HepG2 (cell line): ENCODE measurements around the gene CLRN2. TPM values are rescaled to one million over a fixed set of nuclear protein-coding genes. Genes with fewer than 3 reads are reported as not detected.
"Not testable (repeated sequence)": the region's sequence is repeated elsewhere in the genome, so short reads cannot be mapped to it uniquely, and the experiment has no call there.

Source experiments
- ATAC-seq: fragments of 200-7000 bp; cut with Tn5 transposase; 3 replicates; pipeline ENCODE4 v1.9.1; 2020; ENCODE audit warnings: mild to moderate bottlenecking, moderate library complexity
- BruUV-seq: library from RNA; stranded (reverse); fragments of 400-500 nt; replicated peaks from 2 replicates; lab custom pipeline; 2021; lab: Mats Ljungman, UMichigan
- CTCF ChIA-PET: fragments of 300-600 bp; formaldehyde crosslinking; extraction: SDS; loops from one replicate; lab custom pipeline; 2021; ENCODE audit warnings: low total read pairs, inconsistent platforms, low intra/inter-chr PET ratio; lab: Yijun Ruan, JAX
- POLR2A ChIA-PET: fragments of 350-600 bp; sonication (Branson Sonifier 250); formaldehyde crosslinking; loops from one replicate; lab custom pipeline; 2020; ENCODE audit warnings: antibody characterized with exemption, inconsistent platforms; lab: Yijun Ruan, JAX
- DNase-seq: peaks from one replicate; pipeline ENCODE4 v3.0.0-alpha.2; 2015; ENCODE audit warnings: low spot score
- FAIRE-seq: peaks from 3 replicates; lab custom pipeline; 2011; peaks lifted over from hg19 to GRCh38; lab: Jason Lieb, UNC
- H2AFZ ChIP-seq: one replicate; pipeline ENCODE4 v1.6.1; 2011; ENCODE audit warnings: low read length, inconsistent platforms
- H3K27ac ChIP-seq: fragments of 300-600 bp; 3 replicates; pipeline ENCODE4 v1.8.0; 2011; ENCODE audit warnings: mixed run types, mild to moderate bottlenecking, mixed read lengths, low read length, inconsistent platforms; ENCODE audit not compliant: insufficient read depth; ENCODE audit errors: extremely low read length
- H3K27me3 ChIP-seq, 2 experiments: fragments of 200-600 bp in 1 of 2; 2 replicates in 1 of 2; 3 replicates in 1 of 2; pipeline versions ENCODE4 v1.6.0 to v1.8.0; 2011; ENCODE audit warnings: low read length in 2 of 2, mild to moderate bottlenecking in 2 of 2, moderate library complexity in 2 of 2, inconsistent platforms in 1 of 2; ENCODE audit not compliant: insufficient read depth in 2 of 2, control insufficient read depth in 1 of 2
- H3K36me3 ChIP-seq, 2 experiments: fragments of 200-600 bp in 1 of 2; replicated peaks in 1 of 2; 2 replicates in 1 of 2; 3 replicates in 1 of 2; pipeline versions ENCODE4 v1.5.1 to v1.8.0; 2011; ENCODE audit warnings: low read length in 2 of 2, inconsistent platforms in 1 of 2; ENCODE audit not compliant: insufficient read depth in 2 of 2, control insufficient read depth in 1 of 2
- H3K4me1 ChIP-seq: 2 replicates; pipeline ENCODE4 v1.5.1; 2012; ENCODE audit warnings: low read length, inconsistent platforms; ENCODE audit not compliant: insufficient read depth
- H3K4me2 ChIP-seq: 2 replicates; pipeline ENCODE4 v1.6.0; 2011; ENCODE audit warnings: low read depth, low read length, inconsistent platforms
- H3K4me3 ChIP-seq, 3 experiments: fragments of 200-600 bp in 1 of 3; sonication (generic), shearing (Covaris generic) in 1 of 3; replicated peaks in 1 of 3; 2 replicates each; pipeline ENCODE4 v1.5.1; 2011 to 2016; ENCODE audit warnings: low read length in 3 of 3, inconsistent platforms in 2 of 3, low read depth in 2 of 3, mild to moderate bottlenecking in 2 of 3, control low read depth in 1 of 3, mixed read lengths in 1 of 3; ENCODE audit not compliant: insufficient read depth in 1 of 3
- H3K79me2 ChIP-seq: one replicate; pipeline ENCODE4 v1.6.1; 2011; ENCODE audit warnings: low read length, inconsistent platforms; ENCODE audit not compliant: insufficient read depth
- H3K9ac ChIP-seq: 2 replicates; pipeline ENCODE4 v1.6.0; 2011; ENCODE audit warnings: mild to moderate bottlenecking, low read depth, low read length, inconsistent platforms; ENCODE audit not compliant: insufficient read depth
- H3K9me3 ChIP-seq: 2 replicates; pipeline ENCODE4 v1.5.1; 2012; ENCODE audit warnings: mild to moderate bottlenecking, low read length
- H4K20me1 ChIP-seq: 2 replicates; pipeline ENCODE4 v1.6.0; 2011; ENCODE audit warnings: inconsistent platforms, mild to moderate bottlenecking, low read length, moderate library complexity; ENCODE audit not compliant: insufficient read depth
- NAIF1 ChIP-seq: sonication (generic); formaldehyde crosslinking; IDR thresholded peaks from 2 replicates; pipeline ENCODE4 v1.5.0; 2020; ENCODE audit warnings: mild to moderate bottlenecking, missing genetic modification reagents, borderline replicate concordance
- NFYB ChIP-seq: sonication (generic); formaldehyde crosslinking; IDR thresholded peaks from 2 replicates; pipeline ENCODE4 v1.4.0; 2020; ENCODE audit warnings: missing genetic modification reagents
- NFYC ChIP-seq: IDR thresholded peaks from 2 replicates; pipeline ENCODE4 v1.6.1; 2016; ENCODE audit warnings: missing genetic modification reagents, missing compliant biosample characterization
- STAG1 ChIP-seq: sonication (generic); formaldehyde crosslinking; IDR thresholded peaks from 2 replicates; pipeline ENCODE4 v1.4.0; 2020; ENCODE audit warnings: missing genetic modification reagents
- ZMYM4 ChIP-seq: sonication (generic); formaldehyde crosslinking; IDR thresholded peaks from 2 replicates; pipeline ENCODE4 v1.8.1; 2023; ENCODE audit warnings: mild to moderate bottlenecking, missing genetic modification reagents
- ZNF746 ChIP-seq: sonication (generic); formaldehyde crosslinking; IDR thresholded peaks from 2 replicates; pipeline ENCODE4 v1.8.0; 2022; ENCODE audit warnings: mild to moderate bottlenecking, missing genetic modification reagents
- WGBS: methylation state at CpG from one replicate; pipeline ENCODE4 v1.1.6; 2017; ENCODE audit warnings: low lambda C conversion rate; 5-methylcytosine and 5-hydroxymethylcytosine counted together
- in situ Hi-C: cut with HindIII; loops from 2 replicates; pipeline ENCODE4 v1.10.0; 2017; ENCODE audit warnings: low pct_unique_long_range_greater_than_20kb; ENCODE audit not compliant: extremely low pct_ligation_motif_present
- intact Hi-C: fragments of 100-400 bp; cut with micrococcal nuclease; formaldehyde crosslinking; loops from one replicate; pipeline ENCODE4 v1.10.0; 2022; ENCODE audit not compliant: unreplicated experiment
- polyA plus RNA-seq, 8 experiments: library from polyadenylated mRNA; depleted of rRNA in 3 of 8; stranded (reverse) in 7 of 8; unstranded in 1 of 8; fragments of >200 nt; fragmentation: Illumina TruSeq in 4 of 8; extraction: Trizol in 4 of 8; gene quantifications; 2 replicates each; pipeline versions ENCODE4 v1.2.1 to v1.2.3, GENCODE V29; 2011 to 2016; ENCODE audit warnings: low read depth in 4 of 8, missing spikeins in 1 of 8, mixed read lengths in 1 of 8; ENCODE audit not compliant: insufficient read depth in 1 of 8
- total RNA-seq, 5 experiments: library from RNA; depleted of rRNA; stranded (reverse); fragments of >200 nt; fragmentation: Illumina TruSeq; extraction: Trizol; gene quantifications; 2 replicates each; pipeline ENCODE4 v1.2.3, GENCODE V29; 2016; ENCODE audit warnings: low read depth in 1 of 5
- TF ChIP-seq, protein P1 (sequence below): IDR thresholded peaks from 2 replicates; pipeline ENCODE4 v1.4.0; 2020; ENCODE audit warnings: mild to moderate bottlenecking, missing genetic modification reagents
- TF ChIP-seq, protein P2 (sequence below): sonication (generic); formaldehyde crosslinking; IDR thresholded peaks from 2 replicates; pipeline ENCODE4 v1.4.0; 2020; ENCODE audit warnings: missing genetic modification reagents, mild to moderate bottlenecking, borderline replicate concordance
- TF ChIP-seq, protein P3 (sequence below): sonication (generic); formaldehyde crosslinking; IDR thresholded peaks from 2 replicates; pipeline ENCODE4 v1.5.0; 2020; ENCODE audit warnings: mild to moderate bottlenecking, missing genetic modification reagents, moderate library complexity

The CLRN2 gene
- total and polyA plus RNA-seq, 2 of the 13 experiments (the other 11 are each of a cell fraction or from before 2014, with no cell fraction given): not detected

DNA sequence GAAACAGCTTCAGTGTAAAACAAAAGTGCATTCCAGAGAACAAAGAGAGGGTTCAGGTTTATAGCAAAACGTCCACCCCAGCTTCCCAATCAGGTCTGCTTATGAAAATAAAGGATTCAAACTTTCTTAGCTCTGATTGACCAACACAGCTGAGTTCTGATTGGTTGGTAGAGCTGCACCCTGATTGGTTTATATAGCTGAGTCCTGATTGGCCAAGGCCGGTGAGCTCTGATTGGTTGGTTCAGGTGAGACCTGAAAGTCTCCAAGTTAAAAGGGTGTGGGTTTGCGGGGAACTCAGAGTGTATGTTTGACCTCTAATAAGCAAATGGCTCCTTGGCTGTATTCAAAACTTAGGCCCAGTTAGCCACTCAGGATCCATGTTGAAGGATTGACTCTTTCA lies 20.9 kb downstream of the CLRN2 start:
- no peaks in the 10 kb centered on the region for H3K36me3 ChIP-seq
- FAIRE-seq (no peak), DNase-seq (peak; percentile 36), ATAC-seq (peak; percentile 58)
- no peak overlapping the region for H3K27ac ChIP-seq
- intact Hi-C loops: loop anchor here (2.0 kb wide), 1 partner anchor 23 kb away; the partner anchor contains the start of gene QDPR
- H3K4me3 ChIP-seq: no peak overlapping the region
- no peaks in the 10 kb centered on the region for H3K27me3 ChIP-seq
- in situ Hi-C loops: no loop called here
- H2AFZ ChIP-seq: peak overlapping the region; percentile 13
- ChIA-PET CTCF (no interaction called here), POLR2A (interaction anchor here (0.7 to 1.3 kb wide), 4 partner anchors 8 to 78 kb away, joined by 3 to 4 read pairs (median 4); partner anchors contain the start of genes LAP3 and MED28)
- H3K9me3 ChIP-seq: no peaks in the 10 kb centered on the region
- 66% methylated on average over 3 of the region's 3 CpGs for WGBS
- BruUV-seq: no TSS peak
- no peaks in the 10 kb centered on the region for H3K79me2 ChIP-seq
- no peak overlapping the region for H3K9ac ChIP-seq
- peak overlapping the region; percentile 24; the same call in 1 of the 2 replicates for H3K4me2 ChIP-seq
- H4K20me1 ChIP-seq: no peaks in the 10 kb centered on the region
- peak; percentile 33; the same call in 1 of the 2 replicates for TF ChIP-seq ZMYM4 (CRISPR knock-in tag)
- TF ChIP-seq ZNF746 (CRISPR knock-in tag): no peak
- TF ChIP-seq NFYC (CRISPR knock-in tag): peak; percentile 83
- TF ChIP-seq NFYB (CRISPR knock-in tag): peak; percentile 80
- H3K4me1 ChIP-seq: peaks cover 32% of the 10 kb centered on the region

DNA sequence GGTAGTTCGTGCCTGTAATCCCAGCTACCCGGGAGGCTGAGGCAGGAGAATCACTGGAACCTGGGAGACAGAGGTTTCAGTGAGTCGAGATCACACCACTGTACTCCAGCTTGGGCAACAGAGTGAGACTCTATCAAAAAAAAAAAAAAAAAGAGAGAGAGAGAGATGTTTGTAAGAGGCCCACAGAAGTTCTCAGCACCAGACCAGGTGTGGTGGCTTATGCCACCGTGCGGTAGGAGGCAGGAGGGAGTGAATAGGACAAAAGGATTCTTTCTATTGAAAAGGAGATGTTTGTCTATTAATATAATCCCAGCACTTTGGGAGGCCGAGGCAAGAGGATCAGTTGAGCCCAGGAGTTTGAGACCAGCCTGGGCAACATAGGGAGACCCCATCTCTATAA lies 22.1 kb downstream of the CLRN2 start:
- H3K27me3 ChIP-seq, BruUV-seq, H3K27ac ChIP-seq, H3K4me2 ChIP-seq, in situ Hi-C loops, POLR2A ChIA-PET, H3K9me3 ChIP-seq, H4K20me1 ChIP-seq, H3K36me3 ChIP-seq, H3K9ac ChIP-seq, CTCF ChIA-PET, H3K79me2 ChIP-seq, FAIRE-seq, H3K4me3 ChIP-seq, H2AFZ ChIP-seq: not testable (repeated sequence)
- 42% methylated on average over 6 of the region's 6 CpGs for WGBS
- TF ChIP-seq STAG1: peak; percentile 29; the same call in 1 of the 2 replicates
- TF ChIP-seq NAIF1 (CRISPR knock-in tag): 0 out of 2 replicates have a peak, but pooled peaks have one; percentile 23
- TF ChIP-seq, protein P1, sequence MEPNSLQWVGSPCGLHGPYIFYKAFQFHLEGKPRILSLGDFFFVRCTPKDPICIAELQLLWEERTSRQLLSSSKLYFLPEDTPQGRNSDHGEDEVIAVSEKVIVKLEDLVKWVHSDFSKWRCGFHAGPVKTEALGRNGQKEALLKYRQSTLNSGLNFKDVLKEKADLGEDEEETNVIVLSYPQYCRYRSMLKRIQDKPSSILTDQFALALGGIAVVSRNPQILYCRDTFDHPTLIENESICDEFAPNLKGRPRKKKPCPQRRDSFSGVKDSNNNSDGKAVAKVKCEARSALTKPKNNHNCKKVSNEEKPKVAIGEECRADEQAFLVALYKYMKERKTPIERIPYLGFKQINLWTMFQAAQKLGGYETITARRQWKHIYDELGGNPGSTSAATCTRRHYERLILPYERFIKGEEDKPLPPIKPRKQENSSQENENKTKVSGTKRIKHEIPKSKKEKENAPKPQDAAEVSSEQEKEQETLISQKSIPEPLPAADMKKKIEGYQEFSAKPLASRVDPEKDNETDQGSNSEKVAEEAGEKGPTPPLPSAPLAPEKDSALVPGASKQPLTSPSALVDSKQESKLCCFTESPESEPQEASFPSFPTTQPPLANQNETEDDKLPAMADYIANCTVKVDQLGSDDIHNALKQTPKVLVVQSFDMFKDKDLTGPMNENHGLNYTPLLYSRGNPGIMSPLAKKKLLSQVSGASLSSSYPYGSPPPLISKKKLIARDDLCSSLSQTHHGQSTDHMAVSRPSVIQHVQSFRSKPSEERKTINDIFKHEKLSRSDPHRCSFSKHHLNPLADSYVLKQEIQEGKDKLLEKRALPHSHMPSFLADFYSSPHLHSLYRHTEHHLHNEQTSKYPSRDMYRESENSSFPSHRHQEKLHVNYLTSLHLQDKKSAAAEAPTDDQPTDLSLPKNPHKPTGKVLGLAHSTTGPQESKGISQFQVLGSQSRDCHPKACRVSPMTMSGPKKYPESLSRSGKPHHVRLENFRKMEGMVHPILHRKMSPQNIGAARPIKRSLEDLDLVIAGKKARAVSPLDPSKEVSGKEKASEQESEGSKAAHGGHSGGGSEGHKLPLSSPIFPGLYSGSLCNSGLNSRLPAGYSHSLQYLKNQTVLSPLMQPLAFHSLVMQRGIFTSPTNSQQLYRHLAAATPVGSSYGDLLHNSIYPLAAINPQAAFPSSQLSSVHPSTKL (CRISPR knock-in tag): peak; percentile 15; the same call in 1 of the 2 replicates
- TF ChIP-seq, protein P2, sequence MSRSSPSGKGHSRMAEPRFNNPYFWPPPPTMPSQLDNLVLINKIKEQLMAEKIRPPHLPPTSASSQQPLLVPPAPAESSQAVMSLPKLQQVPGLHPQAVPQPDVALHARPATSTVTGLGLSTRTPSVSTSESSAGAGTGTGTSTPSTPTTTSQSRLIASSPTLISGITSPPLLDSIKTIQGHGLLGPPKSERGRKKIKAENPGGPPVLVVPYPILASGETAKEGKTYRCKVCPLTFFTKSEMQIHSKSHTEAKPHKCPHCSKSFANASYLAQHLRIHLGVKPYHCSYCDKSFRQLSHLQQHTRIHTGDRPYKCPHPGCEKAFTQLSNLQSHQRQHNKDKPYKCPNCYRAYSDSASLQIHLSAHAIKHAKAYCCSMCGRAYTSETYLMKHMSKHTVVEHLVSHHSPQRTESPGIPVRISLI (CRISPR knock-in tag): peak; percentile 83
- TF ChIP-seq, protein P3, sequence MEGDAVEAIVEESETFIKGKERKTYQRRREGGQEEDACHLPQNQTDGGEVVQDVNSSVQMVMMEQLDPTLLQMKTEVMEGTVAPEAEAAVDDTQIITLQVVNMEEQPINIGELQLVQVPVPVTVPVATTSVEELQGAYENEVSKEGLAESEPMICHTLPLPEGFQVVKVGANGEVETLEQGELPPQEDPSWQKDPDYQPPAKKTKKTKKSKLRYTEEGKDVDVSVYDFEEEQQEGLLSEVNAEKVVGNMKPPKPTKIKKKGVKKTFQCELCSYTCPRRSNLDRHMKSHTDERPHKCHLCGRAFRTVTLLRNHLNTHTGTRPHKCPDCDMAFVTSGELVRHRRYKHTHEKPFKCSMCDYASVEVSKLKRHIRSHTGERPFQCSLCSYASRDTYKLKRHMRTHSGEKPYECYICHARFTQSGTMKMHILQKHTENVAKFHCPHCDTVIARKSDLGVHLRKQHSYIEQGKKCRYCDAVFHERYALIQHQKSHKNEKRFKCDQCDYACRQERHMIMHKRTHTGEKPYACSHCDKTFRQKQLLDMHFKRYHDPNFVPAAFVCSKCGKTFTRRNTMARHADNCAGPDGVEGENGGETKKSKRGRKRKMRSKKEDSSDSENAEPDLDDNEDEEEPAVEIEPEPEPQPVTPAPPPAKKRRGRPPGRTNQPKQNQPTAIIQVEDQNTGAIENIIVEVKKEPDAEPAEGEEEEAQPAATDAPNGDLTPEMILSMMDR (CRISPR knock-in tag): peak; percentile 62
- intact Hi-C loops: loop anchor here (2.0 kb wide), 1 partner anchor 24 kb away; the partner anchor contains the start of gene QDPR
- ATAC-seq: peak; percentile 88
- peaks cover 24% of the 10 kb centered on the region for H3K4me1 ChIP-seq
- DNase-seq: peak; percentile 56
